Lower leg skin (tissue), 4 donors: ENCODE results near the gene CYP26A1. TPM values are rescaled to one million over a fixed set of nuclear protein-coding genes. Genes with fewer than 3 reads are reported as not detected.

Experiments
- DNase-seq, 2 donors: peaks; one replicate each; pipeline ENCODE4 v3.0.0-alpha.2; 2019; ENCODE audit warnings: low spot score in 2 of 2
- H3K4me3 ChIP-seq: fragments of 200-600 bp; sonication (generic); 2 replicates; pipeline ENCODE4 v1.5.1; 2017; ENCODE audit warnings: mild to moderate bottlenecking, low read depth; ENCODE audit not compliant: poor library complexity, severe bottlenecking
- CTCF ChIP-seq, 3 donors: fragments of 450-650 bp; IDR thresholded peaks; one replicate each; pipeline ENCODE4 v1.5.1; 2016; ENCODE audit warnings: antibody characterized with exemption in 3 of 3, mild to moderate bottlenecking in 3 of 3, moderate library complexity in 2 of 3
- POLR2A ChIP-seq, 2 donors: fragments of 450-650 bp; IDR thresholded peaks; one replicate each; pipeline ENCODE4 v1.6.1; 2016 to 2017; ENCODE audit warnings: antibody characterized with exemption in 2 of 2, mild to moderate bottlenecking in 1 of 2, moderate library complexity in 1 of 2
- WGBS, 2 donors: methylation state at CpG; one replicate each; pipeline ENCODE4 v1.1.5; 2018; 5-methylcytosine and 5-hydroxymethylcytosine counted together
- intact Hi-C: fragments of 100-400 bp; cut with DNase I; formaldehyde crosslinking; loops from one replicate; pipeline ENCODE4 v1.15.0; 2023; ENCODE audit warnings: low total_unique reads
- total RNA-seq, 4 donors: library from RNA; depleted of rRNA; stranded (reverse); fragments of >200 nt; gene quantifications; one replicate each; pipeline ENCODE4 v1.1.0, GENCODE V29; 2016

CYP26A1 gene
- total RNA-seq, 4 donors from 2014 or later: 0.10 to 0.32 TPM; not detected in 2

GRCh38 chr10:93075369-93076221 lies 1.9 kb downstream of the CYP26A1 start:
- 25 to 27% methylated on average over 21 to 25 of the region's 25 CpGs for WGBS, 2 donors
- intact Hi-C loops: no loop called here
- peak; percentile 6 to 56 for DNase-seq
- no peak overlapping the region for H3K4me3 ChIP-seq
- TF ChIP-seq POLR2A (IDR thresholded peaks at IDR 0.05) (no peak), CTCF (IDR thresholded peaks at IDR 0.05) (no peak)

GRCh38 chr10:93076871-93077270 lies 3.2 kb downstream of the CYP26A1 start:
- DNase-seq: peak in 1 of 2 donors; percentile 0
- WGBS, 2 donors: 43% methylated on average over 2 of the region's 2 CpGs

GRCh38 chr10:93077860-93078337 lies 4.2 kb downstream of the CYP26A1 start:
- intact Hi-C loops: no loop called here
- no peak overlapping the region for H3K4me3 ChIP-seq
- TF ChIP-seq POLR2A (IDR thresholded peaks at IDR 0.05): no peak
- WGBS, 2 donors: 74 to 77% methylated on average over 5 of the region's 5 CpGs
- no peak for DNase-seq

More at GRCh38 chr10:93076871-93077270, 3.2 kb downstream of the CYP26A1 start:
- H3K4me3 ChIP-seq: no peak overlapping the region
- intact Hi-C loops: no loop called here
- no peak for TF ChIP-seq POLR2A (IDR thresholded peaks at IDR 0.05)
- no peak for TF ChIP-seq CTCF (IDR thresholded peaks at IDR 0.05)

- DNase-seq: peak; percentile 7 to 52
- H3K4me3 ChIP-seq: no peak overlapping the region
- intact Hi-C loops: no loop called here
- WGBS, 2 donors: 49 to 58% methylated on average over 9 of the region's 9 CpGs
- TF ChIP-seq POLR2A (IDR thresholded peaks at IDR 0.05): no peak
- no peak for TF ChIP-seq CTCF (IDR thresholded peaks at IDR 0.05)
These were observed 6.1 kb downstream of the CYP26A1 start for GRCh38 chr10:93079663-93080349.

GRCh38 chr10:93080350-93081046 lies 6.8 kb downstream of the CYP26A1 start:
- intact Hi-C loops: no loop called here
- TF ChIP-seq CTCF (IDR thresholded peaks at IDR 0.05) (peak in 1 of 3 donors; percentile 18), POLR2A (IDR thresholded peaks at IDR 0.05) (no peak)
- H3K4me3 ChIP-seq: no peak overlapping the region
- peak; percentile 23 to 87 for DNase-seq
- WGBS, 2 donors: 53 to 55% methylated on average over 22 of the region's 22 CpGs
